Glomerular visceral epithelial cell (primary cell): ENCODE measurements around the gene CSNK1G3.

Experiments used
- DNase-seq: peaks from one replicate; pipeline ENCODE4 v3.0.0-alpha.2; 2016; ENCODE audit errors: extremely low spot score

CSNK1G3 gene

DNA sequence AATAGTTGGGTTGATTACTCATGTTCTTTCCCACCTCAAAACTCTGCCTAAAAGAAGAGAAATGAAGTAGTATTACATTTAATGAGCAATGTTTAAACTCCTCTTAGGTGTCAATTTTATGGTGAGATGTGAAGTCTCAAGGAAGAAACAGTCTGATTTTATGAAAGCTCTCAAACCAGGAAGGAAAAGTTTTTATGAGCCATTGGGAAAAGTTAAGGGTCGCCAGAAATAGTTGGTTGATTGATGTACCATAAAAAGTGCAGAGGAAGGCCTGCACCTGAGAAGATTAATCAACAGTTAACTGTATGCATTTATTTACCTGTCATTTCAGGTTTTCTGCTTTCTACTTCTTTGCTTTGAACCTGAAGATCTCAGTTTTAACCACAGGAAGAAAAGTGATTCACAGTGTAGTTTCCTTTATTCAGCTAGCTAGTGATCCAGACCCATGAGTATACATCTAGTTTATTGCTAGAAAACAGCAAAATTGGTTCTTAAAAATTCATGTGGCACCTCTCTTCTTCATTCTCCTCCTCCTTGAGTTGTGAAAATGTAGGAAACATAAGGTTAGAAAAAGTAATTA is 133.1 kb downstream of the CSNK1G3 start:
- no peak for DNase-seq

DNA sequence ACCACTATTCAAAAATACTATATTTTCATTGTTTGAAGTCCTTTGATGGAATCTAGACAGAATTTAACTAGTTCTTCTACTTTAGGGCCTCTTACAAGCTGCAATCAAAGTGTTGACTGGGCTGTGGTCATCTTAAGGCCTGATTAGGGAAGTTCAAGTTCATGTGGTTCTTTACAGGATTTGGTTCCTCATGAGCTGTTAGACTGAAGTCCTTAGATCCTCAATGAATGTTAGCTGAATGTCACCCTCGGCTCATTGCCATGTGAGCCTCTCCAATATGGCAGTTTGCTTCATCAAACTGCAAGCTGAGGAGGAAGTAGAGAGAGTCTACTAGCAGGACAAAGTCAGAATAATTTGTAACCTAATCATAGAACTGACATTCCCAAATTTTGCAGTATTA is 135.1 kb downstream of the CSNK1G3 start:
- no peak for DNase-seq

DNA sequence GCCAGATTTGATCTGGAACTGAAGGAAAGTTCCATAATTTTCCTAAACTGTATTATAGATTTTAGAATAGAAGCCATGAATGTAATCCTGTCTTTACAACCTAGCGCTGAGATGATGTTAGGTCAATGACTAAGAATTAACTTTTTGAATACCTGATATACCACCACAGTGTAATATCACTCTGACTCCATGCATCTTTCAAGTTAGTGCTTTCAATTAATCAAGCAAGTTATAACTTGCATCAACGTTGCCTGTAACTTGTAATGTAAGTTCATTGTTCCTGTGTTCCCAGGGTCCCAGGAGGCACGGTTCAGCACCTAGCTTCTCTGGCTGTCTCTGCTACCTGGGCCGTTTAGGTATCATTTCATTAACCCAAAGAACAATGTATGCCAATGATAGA is 139.3 kb downstream of the CSNK1G3 start:
- no peak for DNase-seq

DNA sequence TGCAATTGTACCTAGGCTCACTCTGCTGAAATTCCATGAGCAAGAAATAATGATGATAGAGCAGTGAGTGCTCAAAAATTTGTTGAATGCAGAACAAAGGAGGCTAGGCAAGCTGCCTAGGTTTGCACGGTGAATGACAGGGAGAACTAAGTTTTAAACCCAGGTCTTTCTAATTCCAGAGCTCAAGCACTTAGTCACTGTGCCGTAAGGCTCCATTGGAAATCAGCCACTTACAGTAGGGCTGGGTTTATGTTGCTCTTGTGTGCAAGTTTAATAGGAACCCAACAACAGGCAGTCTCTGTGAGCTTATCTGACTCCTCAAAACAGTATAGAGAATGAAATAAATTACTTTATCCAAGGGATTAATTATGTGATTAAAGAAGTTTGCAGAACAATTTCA is 147.0 kb downstream of the CSNK1G3 start:
- no peak for DNase-seq

DNA sequence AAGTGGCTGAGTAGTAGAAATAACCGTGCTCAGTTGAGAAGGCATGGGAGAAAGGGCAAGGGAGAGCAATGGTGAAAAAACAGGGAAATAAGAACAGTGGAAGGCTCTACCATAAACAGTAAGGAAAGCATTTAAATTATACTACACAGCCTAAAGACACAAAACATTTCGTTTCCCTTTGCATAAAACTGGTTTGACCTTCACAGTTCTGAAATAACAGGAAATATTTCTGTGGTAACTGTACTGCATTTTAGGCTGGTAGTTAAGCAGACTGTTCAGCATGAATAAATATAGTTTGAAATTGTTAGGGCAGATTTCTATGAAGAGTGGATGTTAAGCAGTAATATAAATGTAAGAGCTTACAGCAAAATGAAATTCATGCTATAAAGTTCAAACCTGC is 147.5 kb downstream of the CSNK1G3 start:
- no peak for DNase-seq

DNA sequence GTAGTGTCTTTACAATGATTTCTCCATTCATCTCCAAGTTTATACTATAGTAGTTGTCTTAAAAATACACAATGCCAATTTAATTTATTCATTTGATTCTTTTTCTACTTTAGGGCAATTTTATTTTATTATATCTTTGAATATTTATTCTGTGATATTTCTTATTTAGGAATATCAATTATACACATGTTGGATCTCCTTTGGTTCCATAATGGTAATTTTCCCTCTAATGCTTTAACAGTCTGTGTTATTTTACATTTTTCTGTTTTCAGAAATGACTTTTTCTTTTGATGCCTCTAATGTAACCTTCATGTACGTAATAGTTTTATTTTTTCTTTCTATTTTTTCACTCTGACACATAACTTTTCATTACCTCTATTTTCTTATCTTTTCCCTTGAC is 153.0 kb downstream of the CSNK1G3 start:
- no peak for DNase-seq

DNA sequence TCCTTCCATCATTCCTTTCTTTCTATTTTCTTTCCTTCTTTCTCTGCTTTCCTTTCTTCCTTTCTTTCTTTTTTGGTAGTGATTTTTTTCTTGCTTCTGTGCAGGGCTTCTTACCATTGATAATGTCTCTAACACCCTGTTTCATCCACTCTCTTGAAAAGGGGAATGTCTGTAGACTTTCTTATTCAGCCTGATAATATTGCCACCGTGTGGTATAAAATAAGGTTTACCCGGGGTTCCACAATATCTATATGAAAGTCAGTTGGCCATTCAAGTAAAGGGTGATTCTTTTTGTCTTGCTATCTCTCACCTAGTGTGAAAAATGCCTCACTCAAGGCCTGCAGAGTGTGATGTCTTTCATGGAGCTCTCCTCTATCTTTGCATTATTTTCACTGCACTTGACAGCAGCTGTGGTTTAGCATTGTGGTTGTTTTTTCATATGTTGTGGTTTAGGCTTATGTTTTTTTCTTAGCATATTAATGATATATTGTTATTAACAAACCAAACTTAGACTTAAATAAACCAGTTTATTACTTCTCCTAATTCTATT is 153.9 kb downstream of the CSNK1G3 start:
- DNase-seq: no peak
